Neural cell (in vitro differentiated cells): Measurements from ENCODE around the gene ELSPBP1. TPM values are rescaled to one million over a fixed set of nuclear protein-coding genes. Genes with fewer than 3 reads are reported as not detected.

ENCODE experiments used
- H2AFZ ChIP-seq: fragments of 200-600, 300-800 bp; sonication (generic), shearing (Covaris generic); 2 replicates; pipeline ENCODE4 v1.6.0; 2014; ENCODE audit warnings: low read depth, mild to moderate bottlenecking, antibody characterized with exemption, low read length, moderate library complexity
- H3F3A ChIP-seq: fragments of 200-600 bp; shearing (Covaris generic); 2 replicates; pipeline ENCODE4 v1.6.1; 2016; ENCODE audit warnings: mild to moderate bottlenecking, moderate library complexity, mixed read lengths, antibody characterized with exemption, low read length; ENCODE audit not compliant: insufficient read depth, poor library complexity, severe bottlenecking
- H3K27ac ChIP-seq: fragments of 200-600, 300-800 bp; sonication (generic), shearing (Covaris generic); 2 replicates; pipeline ENCODE4 v1.5.1; 2014; ENCODE audit warnings: mild to moderate bottlenecking, low read length, moderate library complexity
- H3K27me3 ChIP-seq: fragments of 300-800, 200-600 bp; sonication (generic), shearing (Covaris generic); 2 replicates; pipeline ENCODE4 v1.6.0; 2014; ENCODE audit warnings: mild to moderate bottlenecking, low read depth, low read length, moderate library complexity; ENCODE audit not compliant: insufficient read depth
- H3K36me3 ChIP-seq: fragments of 300-800, 200-600 bp; sonication (generic), shearing (Covaris generic); 2 replicates; pipeline ENCODE4 v1.5.1; 2014; ENCODE audit warnings: mild to moderate bottlenecking, antibody characterized with exemption, low read length, moderate library complexity; ENCODE audit not compliant: insufficient read depth
- H3K4me2 ChIP-seq: fragments of 300-800, 200-600 bp; sonication (generic), shearing (Covaris generic); 2 replicates; pipeline ENCODE4 v1.6.0; 2014; ENCODE audit warnings: mild to moderate bottlenecking, low read length
- H3K4me3 ChIP-seq: fragments of 300-800, 200-600 bp; sonication (generic), shearing (Covaris generic); 2 replicates; pipeline ENCODE4 v1.5.1; 2014; ENCODE audit warnings: mild to moderate bottlenecking, low read length, moderate library complexity
- H3K79me2 ChIP-seq: fragments of 200-600 bp; shearing (Covaris generic); replicated peaks from 2 replicates; pipeline ENCODE4 v1.6.0; 2014; ENCODE audit warnings: mild to moderate bottlenecking, low read length, moderate library complexity; ENCODE audit not compliant: insufficient read depth
- H3K9ac ChIP-seq: fragments of 300-800, 200-600 bp; sonication (generic), shearing (Covaris generic); 2 replicates; pipeline ENCODE4 v1.6.1; 2016; ENCODE audit warnings: mild to moderate bottlenecking, low read length, mixed read lengths
- H3K9me2 ChIP-seq: fragments of 200-600 bp; shearing (Covaris generic); 2 replicates; pipeline ENCODE4 v1.6.1; 2016; ENCODE audit warnings: mild to moderate bottlenecking, low read length, mixed read lengths; ENCODE audit not compliant: insufficient read depth
- H3K9me3 ChIP-seq: fragments of 200-600, 300-800 bp; sonication (generic), shearing (Covaris generic); 2 replicates; pipeline ENCODE4 v1.6.1; 2016; ENCODE audit warnings: mild to moderate bottlenecking, mixed run types, low read length, moderate library complexity, mixed read lengths
- H4K20me1 ChIP-seq: fragments of 200-600 bp; shearing (Covaris generic); 2 replicates; pipeline ENCODE4 v1.6.1; 2016; ENCODE audit warnings: mild to moderate bottlenecking, mixed run types; ENCODE audit not compliant: insufficient read depth
- EP300 ChIP-seq: fragments of 450-650 bp; conservative IDR thresholded peaks from 2 replicates; pipeline ENCODE4 v1.6.1; 2014; ENCODE audit warnings: antibody characterized with exemption, mild to moderate bottlenecking, moderate library complexity; ENCODE audit not compliant: poor library complexity, severe bottlenecking
- EZH2 ChIP-seq: fragments of 200-600, 300-800 bp; shearing (Covaris generic), sonication (generic); IDR thresholded peaks from 2 replicates; pipeline ENCODE4 v1.6.1; 2014; ENCODE audit warnings: antibody characterized with exemption, low read length, borderline replicate concordance, mild to moderate bottlenecking; ENCODE audit not compliant: insufficient read depth, poor library complexity, severe bottlenecking
- MXI1 ChIP-seq: fragments of 450-650 bp; conservative IDR thresholded peaks from 2 replicates; pipeline ENCODE4 v1.6.1; 2014; ENCODE audit warnings: antibody characterized with exemption, mild to moderate bottlenecking; ENCODE audit not compliant: poor library complexity, severe bottlenecking
- POLR2AphosphoS5 ChIP-seq: IDR thresholded peaks from 2 replicates; pipeline ENCODE4 v1.6.1; 2012
- RAD21 ChIP-seq: fragments of 450-650 bp; conservative IDR thresholded peaks from 2 replicates; pipeline ENCODE4 v1.6.1; 2014; ENCODE audit warnings: antibody characterized with exemption, mild to moderate bottlenecking, moderate library complexity
- SMC3 ChIP-seq: fragments of 450-650 bp; conservative IDR thresholded peaks from 2 replicates; pipeline ENCODE4 v1.6.1; 2014; ENCODE audit warnings: antibody characterized with exemption, mild to moderate bottlenecking, moderate library complexity; ENCODE audit not compliant: poor library complexity
- TAF1 ChIP-seq: IDR thresholded peaks from 2 replicates; pipeline ENCODE4 v1.6.1; 2012; ENCODE audit warnings: low read depth
- polyA plus RNA-seq: library from polyadenylated mRNA; depleted of rRNA; stranded (reverse); fragments of >200 nt; gene quantifications from 2 replicates; pipeline ENCODE4 v1.2.3, GENCODE V29; 2014
- TF ChIP-seq, protein P1 (sequence below): IDR thresholded peaks from 2 replicates; pipeline ENCODE4 v1.6.1; 2012; ENCODE audit warnings: borderline replicate concordance
- TF ChIP-seq, protein P2 (sequence below): fragments of 450-650 bp; IDR thresholded peaks from 2 replicates; pipeline ENCODE4 v1.5.1; 2014; ENCODE audit warnings: antibody characterized with exemption, mild to moderate bottlenecking, moderate library complexity; ENCODE audit not compliant: poor library complexity, severe bottlenecking

Gene ELSPBP1
- polyA plus RNA-seq, 1 donor from 2014 or later = not detected

DNA sequence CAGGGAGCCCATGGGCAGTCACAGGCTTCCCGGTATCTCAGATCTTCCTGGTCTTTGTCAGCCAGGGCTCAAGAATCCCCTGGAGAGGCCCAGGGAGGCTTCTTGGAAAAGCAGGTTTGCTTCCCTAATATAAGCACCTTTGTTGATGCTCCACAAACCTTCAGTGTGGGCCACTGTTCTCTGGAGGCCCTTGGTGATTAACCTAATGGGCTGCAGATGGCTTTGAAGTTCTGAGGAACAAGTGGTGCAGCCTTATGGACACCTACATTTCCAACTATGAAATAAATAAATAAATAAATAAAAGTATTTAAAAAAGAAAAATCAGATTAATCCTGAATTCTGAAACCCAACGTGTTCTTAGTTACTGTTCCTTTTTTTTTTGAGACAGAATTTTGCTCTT is 2.4 kb upstream of the ELSPBP1 start, which contains the start of gene BSPH1:
TSS of gene BSPH1 (minus strand) at position 101 of the 400 bp plus-strand sequence. CDS start at position 12, 89 bp downstream.
- Histone ChIP-seq H3K27me3 (no peaks in the 10 kb centered on the region), H3K4me3 (no peak within 1 kb of the TSS), H4K20me1 (no peaks in the 10 kb centered on the region), H3F3A (no peaks in the 10 kb centered on the region), H3K79me2 (no peaks in the 10 kb centered on the region), H2AFZ (no peak within 1 kb of the TSS), H3K27ac (no peak within 1 kb of the TSS), H3K9me3 (no peaks in the 10 kb centered on the region), H3K36me3 (no peaks in the 10 kb centered on the region), H3K9ac (no peak within 1 kb of the TSS), H3K9me2 (no peaks in the 10 kb centered on the region), H3K4me2 (no peak within 1 kb of the TSS)
- TF ChIP-seq EP300 = no peak

DNA sequence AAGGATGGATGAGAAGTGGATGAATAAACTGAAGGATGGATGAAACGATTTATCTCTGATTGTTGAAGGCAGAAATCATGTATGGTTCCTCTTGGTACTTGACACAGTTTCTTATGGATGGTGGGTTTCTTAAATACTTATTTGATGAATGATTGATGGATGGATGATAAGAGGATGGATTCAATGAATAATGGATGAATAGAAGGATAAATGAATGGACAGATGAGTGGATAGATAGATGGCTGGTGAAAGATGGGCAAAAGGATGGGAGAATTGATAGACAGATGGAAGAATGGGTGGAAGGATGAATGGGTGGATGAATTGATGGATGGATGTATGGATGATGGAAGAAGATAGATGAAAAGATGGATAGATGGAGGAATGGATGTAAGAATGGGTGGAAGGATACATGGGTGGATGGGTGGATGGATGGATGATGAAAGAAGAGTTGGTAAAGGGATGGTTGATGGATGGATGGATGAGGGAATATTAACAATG is 1.8 kb downstream of the ELSPBP1 start:
- no peak for TF ChIP-seq EZH2
- TF ChIP-seq, protein P1, sequence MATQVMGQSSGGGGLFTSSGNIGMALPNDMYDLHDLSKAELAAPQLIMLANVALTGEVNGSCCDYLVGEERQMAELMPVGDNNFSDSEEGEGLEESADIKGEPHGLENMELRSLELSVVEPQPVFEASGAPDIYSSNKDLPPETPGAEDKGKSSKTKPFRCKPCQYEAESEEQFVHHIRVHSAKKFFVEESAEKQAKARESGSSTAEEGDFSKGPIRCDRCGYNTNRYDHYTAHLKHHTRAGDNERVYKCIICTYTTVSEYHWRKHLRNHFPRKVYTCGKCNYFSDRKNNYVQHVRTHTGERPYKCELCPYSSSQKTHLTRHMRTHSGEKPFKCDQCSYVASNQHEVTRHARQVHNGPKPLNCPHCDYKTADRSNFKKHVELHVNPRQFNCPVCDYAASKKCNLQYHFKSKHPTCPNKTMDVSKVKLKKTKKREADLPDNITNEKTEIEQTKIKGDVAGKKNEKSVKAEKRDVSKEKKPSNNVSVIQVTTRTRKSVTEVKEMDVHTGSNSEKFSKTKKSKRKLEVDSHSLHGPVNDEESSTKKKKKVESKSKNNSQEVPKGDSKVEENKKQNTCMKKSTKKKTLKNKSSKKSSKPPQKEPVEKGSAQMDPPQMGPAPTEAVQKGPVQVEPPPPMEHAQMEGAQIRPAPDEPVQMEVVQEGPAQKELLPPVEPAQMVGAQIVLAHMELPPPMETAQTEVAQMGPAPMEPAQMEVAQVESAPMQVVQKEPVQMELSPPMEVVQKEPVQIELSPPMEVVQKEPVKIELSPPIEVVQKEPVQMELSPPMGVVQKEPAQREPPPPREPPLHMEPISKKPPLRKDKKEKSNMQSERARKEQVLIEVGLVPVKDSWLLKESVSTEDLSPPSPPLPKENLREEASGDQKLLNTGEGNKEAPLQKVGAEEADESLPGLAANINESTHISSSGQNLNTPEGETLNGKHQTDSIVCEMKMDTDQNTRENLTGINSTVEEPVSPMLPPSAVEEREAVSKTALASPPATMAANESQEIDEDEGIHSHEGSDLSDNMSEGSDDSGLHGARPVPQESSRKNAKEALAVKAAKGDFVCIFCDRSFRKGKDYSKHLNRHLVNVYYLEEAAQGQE = no peak
- TF ChIP-seq TAF1 = no peak
- no peak for TF ChIP-seq EP300
- TF ChIP-seq, protein P2, sequence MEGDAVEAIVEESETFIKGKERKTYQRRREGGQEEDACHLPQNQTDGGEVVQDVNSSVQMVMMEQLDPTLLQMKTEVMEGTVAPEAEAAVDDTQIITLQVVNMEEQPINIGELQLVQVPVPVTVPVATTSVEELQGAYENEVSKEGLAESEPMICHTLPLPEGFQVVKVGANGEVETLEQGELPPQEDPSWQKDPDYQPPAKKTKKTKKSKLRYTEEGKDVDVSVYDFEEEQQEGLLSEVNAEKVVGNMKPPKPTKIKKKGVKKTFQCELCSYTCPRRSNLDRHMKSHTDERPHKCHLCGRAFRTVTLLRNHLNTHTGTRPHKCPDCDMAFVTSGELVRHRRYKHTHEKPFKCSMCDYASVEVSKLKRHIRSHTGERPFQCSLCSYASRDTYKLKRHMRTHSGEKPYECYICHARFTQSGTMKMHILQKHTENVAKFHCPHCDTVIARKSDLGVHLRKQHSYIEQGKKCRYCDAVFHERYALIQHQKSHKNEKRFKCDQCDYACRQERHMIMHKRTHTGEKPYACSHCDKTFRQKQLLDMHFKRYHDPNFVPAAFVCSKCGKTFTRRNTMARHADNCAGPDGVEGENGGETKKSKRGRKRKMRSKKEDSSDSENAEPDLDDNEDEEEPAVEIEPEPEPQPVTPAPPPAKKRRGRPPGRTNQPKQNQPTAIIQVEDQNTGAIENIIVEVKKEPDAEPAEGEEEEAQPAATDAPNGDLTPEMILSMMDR = no peak
- TF ChIP-seq MXI1 = no peak
- Histone ChIP-seq H3K36me3 (no peaks in the 10 kb centered on the region), H3K27ac (no peak overlapping the region), H3F3A (no peaks in the 10 kb centered on the region), H3K27me3 (no peaks in the 10 kb centered on the region), H3K4me3 (no peak overlapping the region), H3K9me2 (no peaks in the 10 kb centered on the region), H3K9me3 (no peaks in the 10 kb centered on the region), H3K4me2 (no peak overlapping the region), H4K20me1 (no peaks in the 10 kb centered on the region), H3K79me2 (no peaks in the 10 kb centered on the region), H3K9ac (no peak overlapping the region), H2AFZ (no peak overlapping the region)

DNA sequence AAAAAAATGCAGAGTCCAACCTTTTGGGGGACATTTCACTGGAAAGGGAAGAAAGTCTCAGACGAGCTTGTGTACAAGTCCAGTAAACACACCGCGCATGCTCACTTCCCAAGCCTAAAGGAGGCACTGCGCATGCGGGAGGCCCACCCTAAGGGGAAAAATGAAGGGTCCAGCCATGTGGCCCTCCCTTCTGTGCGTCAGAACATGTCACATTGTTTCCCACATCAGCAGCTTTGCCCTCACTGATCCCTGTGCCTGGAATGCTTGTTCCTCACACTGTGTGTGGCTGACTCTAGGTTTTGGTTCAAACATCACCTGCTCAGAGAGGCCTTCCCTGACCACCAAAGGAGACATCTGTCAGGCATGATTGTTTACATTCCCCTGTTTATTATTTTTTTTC is 4.4 kb downstream of the ELSPBP1 start:
- no peaks in the 10 kb centered on the region for H4K20me1 ChIP-seq
- H3K4me3 ChIP-seq = no peak overlapping the region
- no peak overlapping the region for H3K27ac ChIP-seq
- H2AFZ ChIP-seq = no peak overlapping the region
- no peaks in the 10 kb centered on the region for H3K79me2 ChIP-seq
- H3K9me2 ChIP-seq = no peaks in the 10 kb centered on the region
- no peak for TF ChIP-seq TAF1
- no peak for TF ChIP-seq EP300
- no peak for TF ChIP-seq MXI1
- TF ChIP-seq, protein P2 = no peak
- no peak for TF ChIP-seq EZH2
- no peak for TF ChIP-seq RAD21
- TF ChIP-seq POLR2AphosphoS5 = no peak
- TF ChIP-seq, protein P1 = no peak
- no peak for TF ChIP-seq SMC3
- H3K36me3 ChIP-seq = no peaks in the 10 kb centered on the region
- no peak overlapping the region for H3K4me2 ChIP-seq
- no peaks in the 10 kb centered on the region for H3K27me3 ChIP-seq
- H3K9me3 ChIP-seq = no peaks in the 10 kb centered on the region
- H3F3A ChIP-seq = no peaks in the 10 kb centered on the region
- H3K9ac ChIP-seq = no peak overlapping the region
